ENCODE results near the gene FAM20B.
A peak's percentile ranks its signal among the peaks of the same experiment; 100 is the strongest.

Gene FAM20B

DNA sequence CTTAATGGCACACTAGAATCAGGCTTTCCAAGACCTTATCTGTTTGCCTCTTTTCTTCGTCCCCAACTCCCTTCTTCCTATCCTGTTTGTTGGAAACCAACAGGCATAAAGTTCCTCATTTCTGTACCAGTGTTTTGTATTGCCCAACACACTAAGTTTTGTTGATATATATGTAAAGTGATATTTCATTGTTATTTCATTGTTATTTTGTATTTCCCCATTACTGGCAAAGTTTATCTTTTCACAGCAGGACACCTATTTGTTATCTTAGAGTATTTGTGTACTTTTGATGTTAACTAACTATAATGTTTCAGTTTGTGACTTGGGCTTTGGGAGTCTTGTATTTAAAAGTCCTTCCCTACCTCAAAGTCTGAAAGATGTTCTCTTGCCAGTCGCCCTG, 27.1 kb downstream of the FAM20B start:
- WGBS = 90% methylated on average over 2 of the region's 2 CpGs
- H3K9ac ChIP-seq (ENCODE audit: low read depth, low read length) = no peak overlapping the region
- peaks cover 6% of the 10 kb centered on the region; the same call in 1 of the 2 replicates for H3K9me3 ChIP-seq (ENCODE audit: insufficient read depth, low read depth, low read length)
- H3K27me3 ChIP-seq (ENCODE audit: insufficient read depth, low read length) = no peaks in the 10 kb centered on the region
- H3K36me3 ChIP-seq (ENCODE audit: insufficient read depth, low read length) = peaks cover 24% of the 10 kb centered on the region
- no peak overlapping the region for H3K27ac ChIP-seq (ENCODE audit: low read depth, low read length)
- 0 out of 2 replicates have a peak, but pooled peaks cover under 1% of the 10 kb centered on the region for H3K4me1 ChIP-seq (ENCODE audit: insufficient read depth, low read length)
- H3K4me3 ChIP-seq (ENCODE audit: low read length) = no peak overlapping the region

DNA sequence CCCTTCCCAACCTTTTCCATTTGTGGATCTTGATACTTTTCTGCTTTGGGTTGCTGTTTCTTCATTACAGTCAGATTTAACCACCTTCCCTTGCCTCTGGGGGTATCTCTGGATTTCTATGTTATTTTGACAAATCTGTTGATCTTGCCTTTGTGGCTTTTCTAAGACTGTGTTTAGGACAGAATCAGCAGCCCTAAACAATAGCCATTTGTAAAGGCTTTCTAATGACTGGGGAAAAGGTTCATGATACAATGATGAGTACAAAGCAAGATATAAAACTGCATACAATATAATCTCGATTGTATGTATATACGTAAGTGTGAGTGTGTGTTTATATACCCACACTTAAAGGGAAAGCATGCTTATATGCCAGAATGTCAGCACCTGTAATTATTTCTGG, 27.8 kb downstream of the FAM20B start:
- Histone ChIP-seq H3K9me3 (ENCODE audit: insufficient read depth, low read depth, low read length) (peaks cover 6% of the 10 kb centered on the region; the same call in 1 of the 2 replicates), H3K27me3 (ENCODE audit: insufficient read depth, low read length) (no peaks in the 10 kb centered on the region), H3K4me1 (ENCODE audit: insufficient read depth, low read length) (peaks cover 7% of the 10 kb centered on the region; the same call in 1 of the 2 replicates), H3K36me3 (ENCODE audit: insufficient read depth, low read length) (peaks cover 24% of the 10 kb centered on the region), H3K4me3 (ENCODE audit: low read length) (no peak overlapping the region), H3K27ac (ENCODE audit: low read depth, low read length) (no peak overlapping the region), H3K9ac (ENCODE audit: low read depth, low read length) (no peak overlapping the region)
- no CpG with 5 or more reads among the region's 2 CpGs for WGBS

DNA sequence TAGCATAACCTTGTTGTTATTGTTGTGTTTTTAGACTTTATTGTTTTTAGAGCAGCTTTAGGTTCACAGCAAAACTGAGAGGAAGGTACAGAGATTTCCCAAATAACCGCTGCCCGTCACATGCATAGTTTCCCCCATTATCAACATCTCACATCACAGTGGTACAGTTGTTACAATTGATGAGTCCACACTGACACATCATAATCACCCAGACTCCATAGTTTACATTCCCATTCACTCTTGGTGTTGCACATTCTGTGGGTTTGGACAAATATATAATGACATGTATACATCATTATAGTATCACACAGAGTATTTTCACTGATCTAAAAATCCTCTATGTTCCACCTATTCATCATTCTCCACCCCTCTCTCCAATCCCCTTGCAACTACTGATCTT, 30.2 kb downstream of the FAM20B start:
- H3K4me1 ChIP-seq (ENCODE audit: insufficient read depth, low read length) = peaks cover 15% of the 10 kb centered on the region
- peaks cover 24% of the 10 kb centered on the region for H3K36me3 ChIP-seq (ENCODE audit: insufficient read depth, low read length)
- 98% methylated on average over 2 of the region's 2 CpGs for WGBS
- no peak overlapping the region for H3K4me3 ChIP-seq (ENCODE audit: low read length)
- H3K27ac ChIP-seq (ENCODE audit: low read depth, low read length) = no peak overlapping the region
- H3K9ac ChIP-seq (ENCODE audit: low read depth, low read length) = no peak overlapping the region
- no peaks in the 10 kb centered on the region for H3K27me3 ChIP-seq (ENCODE audit: insufficient read depth, low read length)
- peaks cover 6% of the 10 kb centered on the region; the same call in 1 of the 2 replicates for H3K9me3 ChIP-seq (ENCODE audit: insufficient read depth, low read depth, low read length)

DNA sequence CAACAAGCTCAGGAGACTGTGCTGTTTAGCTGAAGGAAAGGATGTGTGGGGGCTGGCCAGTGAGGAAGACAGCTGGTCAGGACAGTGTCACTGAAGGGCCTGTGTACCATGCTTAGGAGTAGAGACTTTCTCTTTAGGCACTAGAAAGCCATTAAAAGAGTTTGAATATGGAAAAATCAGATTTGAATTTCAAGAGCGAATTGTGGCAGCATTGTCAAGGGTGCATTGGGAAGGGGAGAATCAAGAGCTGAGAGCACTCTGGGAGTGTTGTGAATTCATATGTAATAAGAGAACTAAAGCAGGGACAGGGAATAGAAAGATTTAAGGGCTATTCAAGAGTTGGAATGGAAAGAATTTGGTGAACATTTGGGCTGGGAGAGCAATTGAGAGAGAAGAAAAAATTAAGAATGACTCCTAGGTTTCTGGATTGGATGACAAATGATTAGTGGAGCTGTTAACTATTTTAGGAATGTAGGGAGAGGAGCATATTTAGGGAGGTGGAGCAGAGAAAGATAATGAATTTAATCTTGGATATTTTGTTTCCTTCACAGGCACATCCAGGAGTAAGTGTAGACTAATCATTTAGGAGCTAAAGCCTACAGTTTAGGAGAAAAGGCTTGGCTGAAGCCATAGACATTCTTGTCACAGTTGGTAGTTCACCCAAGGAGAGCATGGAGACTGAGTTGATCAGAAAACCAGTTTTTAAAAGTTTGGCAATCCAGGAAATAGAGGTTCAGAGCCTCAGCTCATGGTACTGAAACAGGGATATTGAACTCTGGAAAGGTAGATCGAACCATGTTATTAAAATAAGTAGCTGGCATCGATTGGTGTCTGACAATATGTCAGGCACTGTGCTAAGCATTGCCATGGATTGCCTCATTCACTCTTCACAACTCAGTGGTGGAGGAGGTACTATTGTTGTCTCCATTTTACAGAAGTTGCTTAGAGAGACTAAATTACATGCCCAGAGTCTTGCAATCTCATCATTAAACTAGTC, 33.1 kb downstream of the FAM20B start:
- H3K36me3 ChIP-seq (ENCODE audit: insufficient read depth, low read length) = peaks cover 28% of the 10 kb centered on the region
- no peaks in the 10 kb centered on the region for H3K27me3 ChIP-seq (ENCODE audit: insufficient read depth, low read length)
- WGBS = 77% methylated on average over 3 of the region's 3 CpGs
- peak overlapping the region; percentile 15; the same call in 1 of the 2 replicates for H3K27ac ChIP-seq (ENCODE audit: low read depth, low read length)
- no peak overlapping the region for H3K9ac ChIP-seq (ENCODE audit: low read depth, low read length)
- no peak overlapping the region for H3K4me3 ChIP-seq (ENCODE audit: low read length)
- peaks cover 6% of the 10 kb centered on the region; the same call in 1 of the 2 replicates for H3K9me3 ChIP-seq (ENCODE audit: insufficient read depth, low read depth, low read length)
- H3K4me1 ChIP-seq (ENCODE audit: insufficient read depth, low read length) = peaks cover 15% of the 10 kb centered on the region

- 98% methylated on average over 8 of the region's 8 CpGs for WGBS
- Histone ChIP-seq H3K27me3 (ENCODE audit: insufficient read depth, low read length) (no peaks in the 10 kb centered on the region), H3K4me3 (ENCODE audit: low read length) (no peak overlapping the region), H3K36me3 (ENCODE audit: insufficient read depth, low read length) (peaks cover 28% of the 10 kb centered on the region), H3K9me3 (ENCODE audit: insufficient read depth, low read depth, low read length) (0 out of 2 replicates have a peak, but pooled peaks cover under 1% of the 10 kb centered on the region), H3K4me1 (ENCODE audit: insufficient read depth, low read length) (peaks cover 15% of the 10 kb centered on the region), H3K27ac (ENCODE audit: low read depth, low read length) (no peak overlapping the region), H3K9ac (ENCODE audit: low read depth, low read length) (no peak overlapping the region)
Observed at GRCh38 chr1:179061360-179062282, 35.9 kb downstream of the FAM20B start.

DNA sequence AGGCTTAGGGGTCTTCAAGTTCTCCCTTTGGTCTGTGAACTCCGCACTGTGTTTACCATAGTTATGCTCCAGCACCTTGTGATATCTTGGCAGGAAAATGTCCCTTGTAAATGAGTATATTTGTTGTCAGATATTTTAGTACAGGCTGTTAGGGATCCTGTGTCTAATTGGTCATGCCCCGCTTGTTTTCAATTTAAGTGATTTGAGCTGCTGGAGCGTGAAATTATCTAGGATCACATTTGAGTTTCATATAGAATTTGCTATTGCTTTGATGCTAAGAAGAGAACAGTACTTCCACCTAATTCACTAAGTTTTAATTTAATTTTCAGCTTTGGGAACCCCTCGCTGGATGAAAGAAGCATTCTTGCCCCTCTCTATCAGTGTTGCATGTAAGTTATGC, 40.8 kb downstream of the FAM20B start:
- Histone ChIP-seq H3K27me3 (ENCODE audit: insufficient read depth, low read length) (no peaks in the 10 kb centered on the region), H3K9ac (ENCODE audit: low read depth, low read length) (no peak overlapping the region), H3K27ac (ENCODE audit: low read depth, low read length) (no peak overlapping the region), H3K4me1 (ENCODE audit: insufficient read depth, low read length) (no peaks in the 10 kb centered on the region), H3K4me3 (ENCODE audit: low read length) (no peak overlapping the region), H3K9me3 (ENCODE audit: insufficient read depth, low read depth, low read length) (no peaks in the 10 kb centered on the region), H3K36me3 (ENCODE audit: insufficient read depth, low read length) (peaks cover 43% of the 10 kb centered on the region)
- 95% methylated on average over 4 of the region's 4 CpGs for WGBS

GRCh38 chr1:179077396-179077795, 51.7 kb downstream of the FAM20B start:
- Histone ChIP-seq H3K4me3 (ENCODE audit: low read length) (no peak overlapping the region), H3K27me3 (ENCODE audit: insufficient read depth, low read length) (no peaks in the 10 kb centered on the region), H3K9me3 (ENCODE audit: insufficient read depth, low read depth, low read length) (no peaks in the 10 kb centered on the region), H3K27ac (ENCODE audit: low read depth, low read length) (no peak overlapping the region), H3K9ac (ENCODE audit: low read depth, low read length) (no peak overlapping the region), H3K36me3 (ENCODE audit: insufficient read depth, low read length) (peaks cover 9% of the 10 kb centered on the region; the same call in 1 of the 2 replicates), H3K4me1 (ENCODE audit: insufficient read depth, low read length) (peaks cover 6% of the 10 kb centered on the region; the same call in 1 of the 2 replicates)
- WGBS = 92% methylated on average over 7 of the region's 7 CpGs

DNA sequence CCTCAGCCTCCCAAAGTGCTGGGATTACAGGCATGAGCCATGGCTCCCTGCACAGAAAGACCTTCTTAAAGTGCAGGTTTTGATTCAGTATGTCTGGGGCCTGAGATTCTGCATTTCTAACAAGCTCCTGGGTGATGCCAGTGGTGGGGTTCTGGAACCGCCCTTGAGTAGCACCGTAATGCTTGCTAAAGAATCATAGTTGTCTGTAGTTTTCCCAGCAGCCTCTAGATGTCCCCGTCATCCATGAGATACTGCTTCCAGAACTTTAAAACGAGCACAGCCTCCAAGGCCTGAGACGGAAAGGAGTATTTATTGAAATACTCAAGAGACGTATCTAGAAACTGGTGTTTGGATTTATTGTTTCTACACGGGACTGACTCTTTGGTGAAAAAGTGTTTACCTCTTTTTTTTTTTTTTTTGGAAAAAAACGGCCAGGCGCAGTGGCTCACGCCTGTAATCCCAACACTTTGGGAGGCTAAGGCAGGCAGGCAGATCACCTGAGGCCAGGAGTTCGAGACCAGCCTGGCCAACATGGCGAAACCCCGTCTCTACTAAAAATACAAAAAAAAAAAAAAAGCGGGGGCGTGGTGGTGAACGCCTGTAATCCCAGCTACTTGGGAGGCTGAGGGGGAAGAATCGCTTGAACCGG, 53.5 kb downstream of the FAM20B start:
- WGBS = 72% methylated on average over 17 of the region's 18 CpGs
- no peak overlapping the region for H3K9ac ChIP-seq (ENCODE audit: low read depth, low read length)
- H3K4me1 ChIP-seq (ENCODE audit: insufficient read depth, low read length) = peaks cover 6% of the 10 kb centered on the region; the same call in 1 of the 2 replicates
- no peaks in the 10 kb centered on the region for H3K9me3 ChIP-seq (ENCODE audit: insufficient read depth, low read depth, low read length)
- no peaks in the 10 kb centered on the region for H3K36me3 ChIP-seq (ENCODE audit: insufficient read depth, low read length)
- no peak overlapping the region for H3K4me3 ChIP-seq (ENCODE audit: low read length)
- H3K27me3 ChIP-seq (ENCODE audit: insufficient read depth, low read length) = peaks cover 7% of the 10 kb centered on the region; the same call in 1 of the 2 replicates
- no peak overlapping the region for H3K27ac ChIP-seq (ENCODE audit: low read depth, low read length)

GRCh38 chr1:179080866-179081686, 55.4 kb downstream of the FAM20B start:
- peak overlapping the region; percentile 25; the same call in 1 of the 2 replicates for H3K27ac ChIP-seq (ENCODE audit: low read depth, low read length)
- peak overlapping the region; percentile 73 for H3K4me3 ChIP-seq (ENCODE audit: low read length)
- H3K27me3 ChIP-seq (ENCODE audit: insufficient read depth, low read length) = peaks cover 7% of the 10 kb centered on the region; the same call in 1 of the 2 replicates
- no peaks in the 10 kb centered on the region for H3K9me3 ChIP-seq (ENCODE audit: insufficient read depth, low read depth, low read length)
- 64% methylated on average over 18 of the region's 18 CpGs for WGBS
- 0 out of 2 replicates have a peak, but pooled peaks cover 2% of the 10 kb centered on the region for H3K36me3 ChIP-seq (ENCODE audit: insufficient read depth, low read length)
- peaks cover 6% of the 10 kb centered on the region; the same call in 1 of the 2 replicates for H3K4me1 ChIP-seq (ENCODE audit: insufficient read depth, low read length)
- H3K9ac ChIP-seq (ENCODE audit: low read depth, low read length) = peak overlapping the region; percentile 47
